AG10803 (cell line): ENCODE measurements around the gene SLC1A2.
A peak's percentile ranks its signal among the peaks of the same experiment; 100 is the strongest.
"Not testable (repeated sequence)": the region's sequence is repeated elsewhere in the genome, so short reads cannot be mapped to it uniquely, and the experiment has no call there.

Source experiments
- DNase-seq: peaks from one replicate; pipeline ENCODE4 v3.0.0; 2010; ENCODE audit warnings: low read depth
- H3K4me3 ChIP-seq: 2 replicates; pipeline ENCODE4 v1.5.1; 2011; ENCODE audit warnings: mild to moderate bottlenecking, low read length, control low read depth
- CTCF ChIP-seq: conservative IDR thresholded peaks from 2 replicates; pipeline ENCODE4 v1.5.1; 2011; ENCODE audit warnings: mild to moderate bottlenecking, low read length, control low read depth, inconsistent platforms

Gene SLC1A2

GRCh38 chr11:35232891-35233330, 186.4 kb downstream of the SLC1A2 start:
- DNase-seq = no peak
- TF ChIP-seq CTCF = no peak
- no peak overlapping the region for H3K4me3 ChIP-seq

- H3K4me3 ChIP-seq = no peak overlapping the region
- no peak for TF ChIP-seq CTCF
- DNase-seq = no peak
Measured at GRCh38 chr11:35231076-35231860, 188.1 kb downstream of the SLC1A2 start.

- no peak overlapping the region for H3K4me3 ChIP-seq
- DNase-seq = no peak
- no peak for TF ChIP-seq CTCF
Measured at GRCh38 chr11:35230388-35230787, 189.0 kb downstream of the SLC1A2 start.

- no peak overlapping the region for H3K4me3 ChIP-seq
- no peak for DNase-seq
- no peak for TF ChIP-seq CTCF
Measured at GRCh38 chr11:35228328-35228725, 191.0 kb downstream of the SLC1A2 start.

GRCh38 chr11:35227576-35228327, 191.6 kb downstream of the SLC1A2 start:
- no peak for TF ChIP-seq CTCF
- peak; percentile 51 for DNase-seq
- no peak overlapping the region for H3K4me3 ChIP-seq

GRCh38 chr11:35226756-35227155, 192.6 kb downstream of the SLC1A2 start:
- DNase-seq = not testable (repeated sequence)

GRCh38 chr11:35225946-35226520, 193.3 kb downstream of the SLC1A2 start:
- no peak for DNase-seq
- no peak overlapping the region for H3K4me3 ChIP-seq
- no peak for TF ChIP-seq CTCF

More at GRCh38 chr11:35226756-35227155, 192.6 kb downstream of the SLC1A2 start:
- H3K4me3 ChIP-seq = not testable (repeated sequence)
